HG02943 (cell line): ENCODE results near the gene IBA57.
"Not testable (repeated sequence)": the region's sequence is repeated elsewhere in the genome, so short reads cannot be mapped to it uniquely, and the experiment has no call there.

Source experiments
- ATAC-seq: cut with Tn5 transposase; IDR thresholded peaks from one replicate; pipeline ENCODE4 v1.9.1; 2021; ENCODE audit warnings: mild to moderate bottlenecking, low read depth, moderate library complexity; ENCODE audit not compliant: unreplicated experiment

The IBA57 gene

GRCh38 chr1:228170666-228171065 is 5.1 kb downstream of the IBA57 start:
- ATAC-seq = no peak

- no peak for ATAC-seq
Observed at GRCh38 chr1:228171221-228171891, 5.8 kb downstream of the IBA57 start.

- no peak for ATAC-seq
Observed at GRCh38 chr1:228172591-228173527, 7.3 kb downstream of the IBA57 start.

- not testable (repeated sequence) for ATAC-seq
Observed at GRCh38 chr1:228173528-228174481, 8.2 kb downstream of the IBA57 start.

- no peak for ATAC-seq
Observed at GRCh38 chr1:228174482-228175315, 9.1 kb downstream of the IBA57 start.

GRCh38 chr1:228175316-228176023 is 9.9 kb downstream of the IBA57 start:
- no peak for ATAC-seq

- ATAC-seq = no peak
Observed at GRCh38 chr1:228176024-228176395, 10.4 kb downstream of the IBA57 start.

- no peak for ATAC-seq
Observed at GRCh38 chr1:228176461-228177182, 11.0 kb downstream of the IBA57 start.

GRCh38 chr1:228177183-228177475 is 11.5 kb downstream of the IBA57 start:
- ATAC-seq = no peak

GRCh38 chr1:228177721-228178710 is 12.4 kb downstream of the IBA57 start:
- ATAC-seq = no peak

- ATAC-seq = no peak
Observed at GRCh38 chr1:228178737-228179684, 13.4 kb downstream of the IBA57 start.

- ATAC-seq = no peak
Observed at GRCh38 chr1:228180271-228180958, 14.8 kb downstream of the IBA57 start.

- no peak for ATAC-seq
Observed at GRCh38 chr1:228180959-228181644, 15.5 kb downstream of the IBA57 start.

GRCh38 chr1:228181645-228182034 is 16.0 kb downstream of the IBA57 start:
- no peak for ATAC-seq

- ATAC-seq = no peak
Observed at GRCh38 chr1:228182296-228183030, 16.9 kb downstream of the IBA57 start.
